HG02970 (cell line): ENCODE measurements around the gene ANKRD33B.
"Not testable (repeated sequence)": the region's sequence is repeated elsewhere in the genome, so short reads cannot be mapped to it uniquely, and the experiment has no call there.

Source experiments
- ATAC-seq: cut with Tn5 transposase; IDR thresholded peaks from one replicate; pipeline ENCODE4 v1.9.1; 2021; ENCODE audit warnings: mild to moderate bottlenecking, moderate library complexity, moderate number of reproducible peaks; ENCODE audit not compliant: unreplicated experiment, low FRiP score

ANKRD33B gene

DNA sequence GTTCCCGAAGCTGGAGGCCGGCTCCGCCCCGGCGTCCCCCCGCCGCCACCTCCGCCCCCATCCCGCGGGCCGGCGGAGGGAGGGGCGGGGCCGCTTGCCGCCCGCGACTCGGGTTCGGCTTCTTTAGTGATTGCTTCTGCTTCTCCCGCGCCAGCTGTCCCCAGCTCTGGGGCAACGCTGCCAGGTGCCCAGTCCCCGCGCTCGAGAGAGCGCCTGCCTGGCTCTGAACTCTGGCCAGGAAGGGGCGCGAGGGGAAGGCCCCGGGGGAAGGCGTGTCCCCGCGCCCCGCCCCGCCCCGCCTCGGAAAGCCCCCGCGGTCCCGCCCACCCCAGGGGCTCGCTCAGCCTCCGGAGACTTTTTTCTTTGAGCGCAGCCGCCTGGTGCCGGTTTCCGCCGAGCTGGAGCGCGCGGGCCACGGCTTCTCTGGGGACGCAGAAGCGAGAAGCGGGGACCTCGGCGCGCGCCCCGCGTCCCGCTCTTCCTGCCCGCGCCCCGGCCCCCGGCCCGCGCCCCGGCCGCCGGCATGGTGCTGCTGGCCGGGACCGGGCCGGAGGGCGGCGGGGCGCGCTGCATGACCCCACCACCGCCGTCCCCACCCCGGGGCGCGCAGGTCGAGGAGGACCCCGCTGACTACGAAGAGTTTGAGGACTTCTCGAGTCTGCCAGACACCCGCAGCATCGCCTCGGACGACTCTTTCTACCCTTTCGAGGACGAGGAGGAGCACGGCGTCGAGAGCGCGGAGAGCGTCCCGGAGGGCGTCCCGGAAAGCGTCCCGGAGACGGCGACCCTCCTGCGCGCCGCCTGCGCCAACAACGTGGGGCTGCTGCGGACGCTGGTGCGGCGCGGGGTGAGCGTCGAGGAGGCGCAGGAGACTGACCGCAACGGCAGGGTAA is at the start of gene ANKRD33B:
TSS of gene ANKRD33B (plus strand) at position 126 of the 893 bp plus-strand sequence. CDS start at position 524, 398 bp downstream.
- ATAC-seq, result peak; percentile 56

DNA sequence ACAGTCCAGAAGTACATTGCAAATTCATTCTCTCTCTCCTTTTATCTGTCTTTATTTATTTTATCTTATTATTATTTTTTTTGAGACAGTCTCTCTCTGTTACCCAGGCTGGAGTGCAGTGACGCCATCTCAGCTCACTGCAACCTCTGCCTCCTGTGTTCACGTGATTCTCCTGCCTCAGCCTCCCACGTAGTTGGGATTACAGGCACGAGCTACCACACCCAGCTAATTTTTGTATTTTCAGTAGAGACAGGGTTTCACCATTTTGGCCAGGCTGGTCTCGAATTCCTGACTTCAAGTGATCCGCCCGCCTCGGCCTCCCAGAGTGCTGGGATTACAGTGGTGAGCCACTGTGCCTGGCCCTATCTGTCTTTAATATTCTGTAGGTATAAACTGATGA is 49.3 kb upstream of the ANKRD33B start:
- not testable (repeated sequence) for ATAC-seq

DNA sequence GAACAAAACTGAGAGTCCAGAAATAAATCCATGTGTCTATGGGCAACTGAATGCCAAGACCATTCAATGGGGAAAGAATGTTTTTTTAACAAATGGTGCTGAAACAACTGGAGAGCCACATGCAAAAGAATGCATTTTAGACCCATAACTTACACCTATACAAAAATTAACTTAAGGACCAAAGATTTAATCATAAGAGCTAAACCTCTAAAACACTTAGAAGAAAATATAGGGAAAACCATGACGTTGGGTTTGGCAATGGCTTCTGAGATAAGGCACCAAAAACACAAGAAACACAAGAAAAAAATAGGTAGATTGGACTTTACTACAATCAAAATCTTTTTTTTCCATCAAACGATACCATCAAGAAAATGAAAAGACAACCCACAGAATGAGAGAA is 48.4 kb upstream of the ANKRD33B start:
- ATAC-seq, result no peak

DNA sequence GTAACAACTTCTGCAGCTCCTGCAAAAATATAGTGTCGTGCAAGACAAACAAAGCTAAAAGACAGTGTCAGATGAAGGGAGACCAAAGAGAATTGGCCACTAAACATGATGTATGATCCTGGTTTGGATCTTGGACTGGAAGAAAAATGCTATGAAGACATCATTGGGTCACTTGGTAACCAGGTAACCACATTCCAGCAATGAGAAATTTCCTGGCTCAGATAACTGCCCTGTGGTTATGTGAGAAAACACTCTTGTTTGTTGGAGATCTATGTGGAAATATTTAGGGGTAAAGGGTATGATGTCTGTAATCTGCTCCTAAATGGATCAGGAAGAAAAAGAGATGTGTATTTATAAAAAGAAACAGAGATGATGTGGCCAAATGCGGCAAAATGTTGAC is 45.5 kb upstream of the ANKRD33B start:
- ATAC-seq, result no peak

DNA sequence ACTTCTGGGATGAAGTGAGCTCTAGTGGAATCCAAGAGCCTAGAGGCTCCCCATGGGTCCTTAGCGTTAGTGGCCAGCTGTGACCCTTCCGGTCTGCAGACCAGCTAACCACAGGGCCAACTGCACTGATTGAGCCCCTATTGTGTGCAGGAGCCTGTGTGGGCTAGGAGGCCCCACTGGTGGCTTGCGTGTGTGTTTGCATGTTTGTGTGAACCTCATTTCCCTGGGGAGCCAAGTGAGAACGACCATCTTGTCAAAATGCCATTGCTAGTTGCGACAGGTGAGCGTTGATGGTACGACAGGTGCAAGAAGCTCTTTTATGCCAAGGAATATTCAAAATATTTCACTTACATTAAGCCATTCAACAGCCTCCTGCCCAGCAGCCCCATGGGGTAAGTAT is 44.1 kb upstream of the ANKRD33B start:
- no peak for ATAC-seq

DNA sequence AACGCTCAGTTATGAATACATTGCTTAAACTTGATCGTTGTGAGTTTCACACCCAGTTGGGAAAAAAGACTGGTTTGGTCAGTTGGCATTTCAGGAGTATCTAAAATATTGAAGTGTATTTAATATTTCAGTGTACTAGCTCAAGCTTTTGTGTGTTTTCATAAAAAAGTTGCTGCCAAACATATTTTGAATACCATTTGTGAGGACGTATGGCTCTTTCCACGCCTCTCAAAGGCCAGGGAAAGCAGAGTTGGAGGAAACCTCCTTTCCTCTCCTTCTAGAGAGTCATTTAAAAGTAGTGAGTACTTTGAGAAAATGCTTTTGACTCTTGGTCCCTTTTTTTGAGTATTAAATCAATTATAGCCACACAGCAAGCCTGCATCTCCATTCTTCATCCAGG is 43.2 kb upstream of the ANKRD33B start:
- no peak for ATAC-seq

DNA sequence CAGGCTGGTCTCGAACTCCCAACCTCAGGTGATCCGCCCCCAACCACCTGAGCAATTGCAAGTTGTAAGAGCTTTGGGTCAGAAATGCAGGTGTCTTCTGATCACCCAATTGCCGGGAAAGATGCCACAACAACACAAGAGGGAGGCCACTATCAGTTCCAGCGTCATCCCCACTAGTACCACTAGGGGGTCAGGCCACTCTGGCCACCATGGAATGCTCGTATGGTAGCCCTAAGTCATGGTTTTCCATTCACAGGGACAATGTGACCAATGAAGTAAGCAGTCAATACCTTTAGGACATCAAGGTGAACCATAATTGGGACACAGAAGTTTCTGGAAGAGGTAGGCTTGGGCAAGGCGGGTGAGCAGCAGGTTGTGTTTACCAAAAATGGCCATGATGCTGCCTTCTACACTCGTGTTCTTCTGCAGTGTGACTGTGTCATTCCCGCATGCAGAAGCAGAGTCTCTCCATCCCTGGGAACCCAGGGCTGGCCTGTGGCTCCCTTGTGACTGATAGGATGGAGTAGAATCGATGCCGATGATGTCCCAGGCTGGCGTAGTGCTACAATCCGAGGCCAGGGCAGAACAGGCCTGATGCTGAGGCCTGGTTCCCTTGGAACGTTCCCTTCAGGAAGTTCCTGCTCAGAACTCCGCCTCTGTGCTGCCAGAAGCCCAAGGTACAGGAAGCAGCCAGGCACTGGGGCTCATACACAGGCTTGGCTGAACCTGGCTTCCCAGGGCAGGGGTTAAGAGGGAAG is 42.2 kb upstream of the ANKRD33B start:
- no peak for ATAC-seq

DNA sequence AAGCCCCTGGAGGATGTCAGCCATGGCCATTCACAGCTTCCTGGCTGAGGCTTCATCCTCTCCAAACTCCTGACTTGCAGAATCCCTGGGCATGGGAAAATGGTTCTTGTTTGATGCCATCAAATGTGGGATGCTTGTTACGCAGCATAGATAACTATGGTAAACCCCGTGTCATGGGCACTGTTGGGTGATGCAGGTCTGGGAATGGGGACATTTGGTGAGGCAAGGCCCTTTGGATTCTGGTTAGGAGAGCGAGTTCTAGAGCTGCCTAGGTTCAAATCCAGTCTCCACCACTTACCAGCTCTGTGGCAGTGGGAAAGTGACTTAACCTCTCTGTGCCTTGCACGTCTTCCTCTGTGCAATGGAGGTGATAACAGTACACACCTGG is 41.7 kb upstream of the ANKRD33B start:
- no peak for ATAC-seq

DNA sequence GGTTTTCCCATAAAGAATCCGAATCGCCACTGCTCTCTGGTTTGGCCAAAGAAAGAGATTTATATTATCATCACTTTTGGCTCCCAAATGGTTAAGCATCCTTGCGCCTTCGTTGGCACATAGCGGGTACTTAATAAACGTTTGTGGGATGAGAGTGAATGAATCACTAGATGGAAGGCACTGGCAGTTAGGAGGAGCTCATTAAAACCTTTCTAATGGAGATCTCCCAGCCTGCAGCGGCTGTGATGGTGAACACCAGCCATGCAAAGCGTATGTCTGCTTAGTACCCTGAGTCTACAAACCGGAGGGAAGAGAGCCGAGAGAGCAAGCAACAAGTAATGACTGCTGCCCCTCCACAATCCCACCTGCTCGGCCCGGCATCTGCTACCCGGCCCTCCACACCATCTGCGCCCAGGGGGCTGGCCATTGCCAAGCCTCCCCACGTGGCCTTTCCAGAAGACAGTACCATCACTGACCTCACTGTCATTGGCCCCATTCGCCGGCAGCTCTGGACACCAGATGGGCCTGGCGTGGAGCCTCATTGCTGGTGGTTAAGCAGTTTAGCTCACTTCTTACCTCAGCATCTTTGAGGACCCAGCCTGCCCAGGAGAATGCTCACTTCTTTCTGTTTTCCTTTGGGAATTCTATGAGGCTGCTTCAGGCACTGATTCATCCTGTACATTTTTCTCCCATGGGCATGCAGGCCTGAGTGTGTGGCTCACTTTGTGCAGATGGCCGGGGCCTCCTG is 39.3 kb upstream of the ANKRD33B start:
- no peak for ATAC-seq

DNA sequence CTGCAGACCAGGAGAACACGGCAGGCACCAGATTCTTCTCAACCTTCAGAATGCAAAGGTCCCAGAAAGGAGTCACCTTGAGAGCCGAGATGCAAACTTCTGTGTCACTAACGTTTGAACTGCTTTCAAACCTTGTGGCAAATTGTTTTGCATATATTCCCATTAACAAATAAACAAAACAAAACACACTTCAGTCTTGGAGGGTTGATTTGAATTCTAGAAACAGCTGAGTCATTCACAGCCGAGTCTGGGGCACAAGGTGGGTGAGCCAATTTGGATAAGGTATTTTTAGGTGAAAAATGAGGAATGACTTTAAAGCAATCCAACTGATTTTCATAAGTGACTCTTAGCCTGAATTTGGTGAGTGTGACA is 38.8 kb upstream of the ANKRD33B start:
- ATAC-seq, result no peak

DNA sequence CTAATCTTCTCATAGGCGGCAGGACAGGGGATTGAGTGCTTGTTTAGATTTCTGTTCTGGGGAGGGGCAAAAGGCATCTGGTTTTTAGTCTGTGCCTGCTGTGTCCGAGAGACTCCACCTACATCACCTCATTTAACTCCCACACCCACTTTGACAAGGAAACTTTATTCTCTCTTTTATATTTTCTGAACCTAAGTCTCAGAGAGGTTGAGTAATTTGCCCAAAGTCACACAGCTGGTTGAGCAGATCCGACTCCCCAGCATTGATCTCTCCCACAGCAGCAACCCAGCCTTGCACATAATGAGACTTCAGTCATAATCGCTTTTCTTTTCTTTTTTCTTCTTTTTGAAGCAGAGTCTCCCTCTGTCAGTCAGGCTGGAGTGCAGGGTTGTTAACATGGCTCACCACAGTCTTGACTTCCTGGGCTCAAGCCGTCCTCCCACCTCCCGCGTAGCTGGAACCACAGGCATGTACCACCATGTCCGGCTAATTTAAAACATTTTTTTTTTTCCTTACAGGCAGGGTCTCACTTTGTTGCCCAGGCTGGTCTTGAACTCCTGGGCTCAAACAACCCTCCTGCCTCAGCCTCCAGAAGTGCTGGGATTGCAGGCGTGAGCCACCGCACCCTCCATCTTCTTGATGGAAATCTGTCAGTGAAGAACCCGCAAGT is 36.5 kb upstream of the ANKRD33B start:
- no peak for ATAC-seq

DNA sequence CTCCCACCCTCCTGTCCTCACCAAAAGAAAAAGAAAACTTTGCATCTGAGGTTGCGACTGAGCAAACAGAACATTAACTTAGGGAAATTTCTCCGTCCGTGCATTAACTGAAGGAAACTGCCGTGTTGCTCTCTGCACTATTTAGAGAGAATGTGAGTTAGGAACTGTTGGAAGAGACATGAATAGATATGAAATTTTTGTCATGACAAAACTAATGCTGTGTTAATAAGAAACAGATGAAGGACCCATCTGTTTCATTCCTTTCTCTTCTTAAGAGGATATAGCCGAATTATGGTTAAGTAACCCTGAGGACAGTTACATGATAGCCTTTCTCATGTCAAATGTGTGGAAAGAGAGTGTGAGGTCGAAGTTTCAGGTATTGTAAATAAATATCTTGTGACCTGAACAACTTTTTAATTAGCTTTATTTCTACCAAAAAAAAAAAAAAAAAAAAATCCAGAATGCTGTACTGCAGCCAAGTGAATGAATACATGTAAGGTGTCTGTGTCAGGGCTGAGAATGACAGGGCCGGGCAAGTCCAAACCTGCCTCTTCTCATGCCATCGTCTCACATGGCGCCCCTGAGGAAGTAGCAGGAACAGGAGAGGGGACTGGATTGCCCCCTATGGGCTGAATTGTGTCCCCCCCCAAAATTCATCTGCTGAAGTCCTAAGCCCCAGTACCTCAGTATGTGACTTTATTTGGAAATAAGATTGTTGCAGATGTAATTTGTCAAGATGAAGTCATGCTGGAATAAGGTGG is 35.6 kb upstream of the ANKRD33B start:
- no peak for ATAC-seq

DNA sequence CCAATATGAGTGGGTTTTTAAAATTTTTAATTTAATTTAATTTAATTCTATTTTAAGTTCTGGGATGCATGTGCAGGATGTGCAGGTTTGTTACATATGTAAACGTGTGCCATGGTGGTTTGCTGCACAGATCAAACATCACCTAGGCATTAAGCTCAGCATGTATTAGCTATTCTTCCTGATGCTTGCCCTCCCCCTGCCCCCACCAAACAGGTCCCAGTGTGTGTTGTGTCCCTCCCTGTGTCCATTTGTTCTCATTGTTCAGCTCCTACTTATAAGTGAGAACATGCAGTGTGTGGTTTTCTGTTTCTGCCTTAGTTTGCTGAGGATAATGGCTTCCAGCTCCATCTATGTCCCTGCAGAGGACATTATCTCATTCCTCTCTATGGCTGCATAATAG is 35.0 kb upstream of the ANKRD33B start:
- ATAC-seq, result no peak

DNA sequence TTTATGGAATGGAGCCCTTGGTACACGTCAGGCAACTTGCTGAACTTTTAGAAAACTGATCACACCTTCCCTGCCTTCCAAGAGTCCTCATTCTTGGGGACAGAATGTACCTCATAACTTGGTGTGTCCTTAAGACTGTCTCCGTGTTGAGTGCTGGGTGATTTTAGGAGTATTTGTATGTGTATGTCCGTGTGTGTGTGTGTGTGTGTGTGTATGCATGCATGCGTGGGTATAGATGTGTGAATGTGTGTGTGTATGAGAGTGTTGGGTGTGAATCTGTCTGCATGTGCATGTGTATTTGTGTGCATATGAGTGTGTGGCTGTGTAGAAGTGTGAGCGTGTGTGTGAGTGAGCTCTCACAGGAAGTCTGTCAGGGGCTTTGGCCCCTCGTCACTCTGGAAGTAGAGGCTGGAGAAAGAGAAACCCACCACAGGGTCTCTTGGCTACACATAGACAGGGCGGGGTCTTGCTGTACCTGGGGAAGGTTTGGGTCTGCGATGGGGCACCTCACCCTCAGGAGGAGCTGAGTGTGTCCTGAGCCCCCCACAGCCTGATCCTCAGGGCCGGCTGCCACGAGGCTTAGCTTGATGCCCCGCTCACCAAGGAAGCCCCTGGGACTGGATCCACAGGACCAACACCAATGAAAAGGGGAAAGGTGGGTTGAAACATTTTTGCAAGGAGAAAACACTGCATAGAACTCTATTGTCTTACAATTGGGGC is 33.1 kb upstream of the ANKRD33B start:
- no peak for ATAC-seq

DNA sequence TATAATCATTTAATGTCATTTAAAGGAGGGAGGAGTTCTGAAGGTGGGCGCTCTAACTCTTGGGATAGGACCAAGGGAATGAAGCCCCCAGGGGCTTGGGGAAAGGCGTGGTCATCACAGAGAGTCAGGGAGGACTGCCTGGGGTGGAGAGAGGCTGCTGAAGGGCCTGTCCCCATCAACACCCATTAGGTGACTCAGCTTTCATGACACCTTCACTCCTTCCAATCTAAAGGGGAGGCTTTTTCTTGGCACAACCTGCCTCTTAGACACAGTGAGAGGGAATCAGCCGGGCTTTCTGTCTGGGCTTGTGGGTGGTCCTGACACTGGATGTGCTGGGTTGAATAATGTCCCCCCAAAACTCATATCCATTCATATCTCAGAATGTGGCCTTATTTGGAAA is 31.4 kb upstream of the ANKRD33B start:
- ATAC-seq, result no peak

DNA sequence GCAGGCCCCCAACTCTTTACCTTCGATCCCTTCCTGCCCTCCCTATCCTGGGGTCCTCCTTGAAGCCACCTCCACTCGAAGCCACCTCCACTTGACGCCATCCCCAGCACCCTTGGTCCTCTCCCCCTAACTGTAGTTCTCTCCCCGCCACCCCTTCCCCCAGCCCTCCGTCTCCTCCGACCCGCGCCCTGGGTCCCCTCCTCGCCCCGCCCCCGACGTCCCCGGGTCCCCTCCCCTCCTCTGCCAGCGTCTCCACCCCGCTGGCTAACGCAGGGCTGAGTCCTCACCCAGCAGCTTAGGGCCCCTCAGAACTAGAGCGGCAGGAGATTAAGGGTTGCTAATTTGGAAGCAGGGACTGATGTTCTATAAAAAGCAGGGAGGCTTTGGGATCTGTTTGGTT is 30.6 kb upstream of the ANKRD33B start:
- ATAC-seq, result no peak

DNA sequence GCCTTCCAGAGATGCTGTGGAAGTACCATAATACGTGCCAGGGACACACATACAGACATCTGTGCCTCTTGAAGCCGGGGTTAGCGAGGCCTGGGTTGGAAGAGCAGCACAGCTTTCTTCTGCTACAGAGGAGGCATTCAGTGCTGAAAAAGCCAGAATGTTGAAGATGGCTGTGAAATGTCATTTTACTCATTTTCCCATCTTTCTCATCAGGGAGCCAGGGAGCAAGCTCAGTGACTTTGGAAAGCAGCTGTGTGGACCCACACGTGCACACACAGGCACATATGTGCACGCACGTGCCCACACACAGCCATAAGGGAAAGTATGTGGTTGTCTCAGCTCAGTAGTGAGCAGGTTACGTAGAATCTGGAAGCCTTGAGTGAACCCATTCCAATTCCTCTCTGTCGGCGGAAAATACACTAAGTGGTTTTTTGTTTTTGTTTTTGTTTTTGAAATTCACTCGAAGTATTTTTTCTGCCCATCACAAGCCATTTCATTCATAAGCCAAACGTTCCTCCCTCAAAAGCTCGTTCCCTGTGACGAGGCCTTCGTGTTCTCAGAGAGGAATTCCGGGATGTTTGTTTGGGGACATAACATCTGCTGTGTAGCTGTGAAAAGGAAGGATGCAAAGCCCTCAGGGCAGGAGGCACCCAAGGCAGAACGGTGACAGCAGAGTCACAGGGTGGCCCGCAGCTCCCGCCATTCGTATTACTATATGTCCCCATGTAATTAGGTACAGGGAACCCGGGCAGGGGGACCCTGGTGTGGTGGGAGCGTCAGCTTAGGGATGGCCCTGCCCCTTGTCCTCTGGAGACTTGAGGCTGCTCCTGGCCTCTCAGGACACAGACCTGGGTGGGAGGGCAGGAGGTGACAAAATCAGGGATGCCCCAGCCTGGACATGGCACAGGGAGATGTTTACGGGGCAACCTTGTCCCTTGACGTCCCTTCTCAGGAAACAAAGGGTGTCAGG is 29.0 kb upstream of the ANKRD33B start:
- no peak for ATAC-seq

DNA sequence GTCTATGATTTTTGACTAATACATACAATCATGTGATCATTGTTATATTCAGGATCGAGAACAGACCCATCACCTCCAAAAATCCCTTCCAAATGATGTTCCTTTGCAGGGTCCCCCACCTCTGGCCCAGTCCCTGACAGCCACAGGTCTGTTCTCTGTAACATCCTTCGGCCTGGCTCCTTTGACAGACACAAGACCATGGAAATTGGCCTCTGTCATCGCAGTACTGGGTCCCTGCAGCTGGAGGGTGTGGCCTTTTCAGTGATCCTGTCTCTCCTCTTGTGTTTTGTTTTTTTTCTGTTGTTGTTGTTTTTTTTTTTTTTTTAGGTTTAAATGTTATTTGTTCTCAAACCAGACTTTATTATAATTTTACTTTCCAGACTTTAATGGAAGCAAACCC is 27.4 kb upstream of the ANKRD33B start:
- no peak for ATAC-seq
